Measurements from ENCODE around the gene ANKRD34C.

- TF ChIP-seq, protein P1, sequence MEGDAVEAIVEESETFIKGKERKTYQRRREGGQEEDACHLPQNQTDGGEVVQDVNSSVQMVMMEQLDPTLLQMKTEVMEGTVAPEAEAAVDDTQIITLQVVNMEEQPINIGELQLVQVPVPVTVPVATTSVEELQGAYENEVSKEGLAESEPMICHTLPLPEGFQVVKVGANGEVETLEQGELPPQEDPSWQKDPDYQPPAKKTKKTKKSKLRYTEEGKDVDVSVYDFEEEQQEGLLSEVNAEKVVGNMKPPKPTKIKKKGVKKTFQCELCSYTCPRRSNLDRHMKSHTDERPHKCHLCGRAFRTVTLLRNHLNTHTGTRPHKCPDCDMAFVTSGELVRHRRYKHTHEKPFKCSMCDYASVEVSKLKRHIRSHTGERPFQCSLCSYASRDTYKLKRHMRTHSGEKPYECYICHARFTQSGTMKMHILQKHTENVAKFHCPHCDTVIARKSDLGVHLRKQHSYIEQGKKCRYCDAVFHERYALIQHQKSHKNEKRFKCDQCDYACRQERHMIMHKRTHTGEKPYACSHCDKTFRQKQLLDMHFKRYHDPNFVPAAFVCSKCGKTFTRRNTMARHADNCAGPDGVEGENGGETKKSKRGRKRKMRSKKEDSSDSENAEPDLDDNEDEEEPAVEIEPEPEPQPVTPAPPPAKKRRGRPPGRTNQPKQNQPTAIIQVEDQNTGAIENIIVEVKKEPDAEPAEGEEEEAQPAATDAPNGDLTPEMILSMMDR (IDR thresholded peaks at IDR 0.05; ENCODE audit: poor library complexity, severe bottlenecking), result no peak
- TF ChIP-seq EZH2 (IDR thresholded peaks at IDR 0.05; ENCODE audit: borderline replicate concordance, insufficient read depth, low read length, poor library complexity, severe bottlenecking), result no peak
- no peak for TF ChIP-seq EP300 (conservative IDR thresholded peaks at IDR 0.05; ENCODE audit: poor library complexity, severe bottlenecking)
- no peak for TF ChIP-seq TAF1 (IDR thresholded peaks at IDR 0.05; ENCODE audit: low read depth)
- no peak for TF ChIP-seq POLR2AphosphoS5 (IDR thresholded peaks at IDR 0.05)
- TF ChIP-seq RAD21 (conservative IDR thresholded peaks at IDR 0.05), result no peak
- no peak for TF ChIP-seq SMC3 (conservative IDR thresholded peaks at IDR 0.05; ENCODE audit: poor library complexity)
Observed at GRCh38 chr15:79315623-79316328, 33.3 kb downstream of the ANKRD34C start.

Measured in neural cell (in vitro differentiated cells).